ENCODE measurements around the gene SYT7. TPM values are rescaled to one million over a fixed set of nuclear protein-coding genes. Genes with fewer than 3 reads are reported as not detected.

Gene SYT7
- total and polyA plus RNA-seq, 2 of the 4 experiments (the other 2 are of a cell fraction) = under 0.01 to 0.19 TPM

- no TSS peak for BruUV-seq (replicated peaks)
- Histone ChIP-seq H3K27ac (ENCODE audit: insufficient read depth, low read length) (no peak overlapping the region), H3K4me2 (ENCODE audit: low read depth, low read length) (no peak overlapping the region), H2BK20ac (ENCODE audit: low read depth, low read length) (no peak overlapping the region), H2BK15ac (ENCODE audit: low read depth, low read length) (no peak overlapping the region), H3K4ac (ENCODE audit: low read depth, low read length) (no peak overlapping the region), H3K14ac (replicated peaks; ENCODE audit: low read depth, low read length) (no peak overlapping the region), H3K79me1 (ENCODE audit: low read depth in 1 of 2, low read length in 2 of 2) (no peaks in the 10 kb centered on the region), H2AFZ (replicated peaks; ENCODE audit: low read length, poor library complexity) (no peak overlapping the region), H3K9ac (ENCODE audit: low read depth, low read length) (no peak overlapping the region), H3K18ac (ENCODE audit: low read depth, low read length) (no peak overlapping the region), H2BK5ac (ENCODE audit: low read depth, low read length, poor library complexity, severe bottlenecking) (no peak overlapping the region), H3K9me3 (ENCODE audit: control insufficient read depth, insufficient read depth, low read length) (no peaks in the 10 kb centered on the region; the same call in 1 of the 2 replicates), H4K8ac (ENCODE audit: low read depth in 2 of 2, low read length in 2 of 2) (no peak overlapping the region), H3K9me1 (ENCODE audit: insufficient read depth, low read length) (no peaks in the 10 kb centered on the region), H3K4me3 (ENCODE audit: insufficient read depth, low read depth, low read length) (no peak overlapping the region), H3K56ac (ENCODE audit: extremely low read depth, insufficient read depth, low read length) (no peak overlapping the region), H3K23ac (ENCODE audit: low read depth, low read length) (no peak overlapping the region), H2BK120ac (ENCODE audit: low read depth, low read length) (no peak overlapping the region), H3K36me3 (ENCODE audit: control insufficient read depth, insufficient read depth, low read length) (no peaks in the 10 kb centered on the region), H4K5ac (ENCODE audit: low read depth, low read length) (no peak overlapping the region), H2AK5ac (ENCODE audit: low read depth, low read length) (no peak overlapping the region), H4K91ac (ENCODE audit: insufficient read depth, low read depth, low read length) (no peak overlapping the region), H2AK9ac (replicated peaks; ENCODE audit: low read depth, low read length, poor library complexity) (no peak overlapping the region), H3K27me3 (ENCODE audit: control insufficient read depth, insufficient read depth, low read length) (peaks cover 49% of the 10 kb centered on the region), H3K4me1 (ENCODE audit: control insufficient read depth, insufficient read depth, low read length) (no peaks in the 10 kb centered on the region), H4K20me1 (ENCODE audit: insufficient read depth, low read length) (peaks cover 7% of the 10 kb centered on the region; the same call in 1 of the 2 replicates)
- intact Hi-C loops (cut with micrococcal nuclease) = no loop called here
- ChIA-PET POLR2A (ENCODE audit: unreplicated experiment) (no interaction called here), CTCF (interaction anchor here (1.8 kb wide), 1 partner anchor 67 kb away, joined by 7 read pairs; no protein-coding TSS in a partner anchor)
- in situ Hi-C loops (cut with MboI; ENCODE audit: low sequenced_read_pairs) = no loop called here
- 48% methylated on average over 4 of the region's 11 CpGs; no CpG with 5 or more reads in 1 of the 2 experiments for WGBS, 2 experiments (ENCODE audit: extremely low coverage in 2 of 2, insufficient read length in 1 of 2)
- DNase-seq (no peak), ATAC-seq (ENCODE audit: low read depth) (no peak)
- dilution Hi-C loops (cut with HindIII; ENCODE audit: low sequenced_read_pairs, unreplicated experiment) = no loop called here
- TF ChIP-seq FOS (IDR thresholded peaks at IDR 0.05; ENCODE audit: low read depth, low read length) (no peak), RAD21 (IDR thresholded peaks at IDR 0.05; ENCODE audit: low read length) (no peak), MXI1 (IDR thresholded peaks at IDR 0.05; ENCODE audit: borderline replicate concordance, low read depth, low read length) (no peak), SMC3 (IDR thresholded peaks at IDR 0.05; ENCODE audit: low read depth, low read length) (no peak), CTCF (conservative IDR thresholded peaks at IDR 0.05; ENCODE audit: low read depth, low read length) (no peak), RFX5 (IDR thresholded peaks at IDR 0.05; ENCODE audit: low read depth, low read length) (no peak), MAFK (IDR thresholded peaks at IDR 0.05; ENCODE audit: low read depth, low read length) (no peak), CHD1 (IDR thresholded peaks at IDR 0.05; ENCODE audit: low read depth, low read length) (no peak), MAZ (IDR thresholded peaks at IDR 0.05; ENCODE audit: borderline replicate concordance, low read depth, low read length) (no peak), CEBPB (IDR thresholded peaks at IDR 0.05; ENCODE audit: low read depth, low read length) (no peak), USF2 (IDR thresholded peaks at IDR 0.05; ENCODE audit: low read depth, low read length) (no peak)
Measured at GRCh38 chr11:61513143-61513765, 67.6 kb downstream of the SYT7 start.

Data from IMR-90 (cell line).